ENCODE results near the gene WDR49. TPM values are rescaled to one million over a fixed set of nuclear protein-coding genes. Genes with fewer than 3 reads are reported as not detected.

WDR49 gene
- polyA plus RNA-seq, 5 donors = 1.8 to 4.0 (median 3.8) TPM

DNA sequence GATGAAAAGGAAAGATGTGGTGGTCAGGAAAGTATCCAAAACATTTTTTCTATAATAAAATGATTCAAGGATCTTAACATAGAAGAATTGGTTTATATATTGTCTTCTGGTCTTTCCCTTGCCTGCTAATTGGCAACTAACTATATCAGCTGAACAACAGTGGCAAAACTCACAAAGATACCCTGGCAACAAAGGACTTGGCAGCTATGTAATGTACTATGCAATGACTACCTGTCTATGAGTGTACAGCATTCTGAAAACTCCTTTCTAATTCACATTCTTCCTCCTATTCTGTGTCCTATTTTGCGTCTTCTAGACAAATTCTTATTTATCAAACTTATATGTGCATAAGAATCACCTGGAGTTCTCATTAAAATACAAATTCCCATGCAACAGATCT is 164.2 kb downstream of the WDR49 start:
- no peak for DNase-seq

DNA sequence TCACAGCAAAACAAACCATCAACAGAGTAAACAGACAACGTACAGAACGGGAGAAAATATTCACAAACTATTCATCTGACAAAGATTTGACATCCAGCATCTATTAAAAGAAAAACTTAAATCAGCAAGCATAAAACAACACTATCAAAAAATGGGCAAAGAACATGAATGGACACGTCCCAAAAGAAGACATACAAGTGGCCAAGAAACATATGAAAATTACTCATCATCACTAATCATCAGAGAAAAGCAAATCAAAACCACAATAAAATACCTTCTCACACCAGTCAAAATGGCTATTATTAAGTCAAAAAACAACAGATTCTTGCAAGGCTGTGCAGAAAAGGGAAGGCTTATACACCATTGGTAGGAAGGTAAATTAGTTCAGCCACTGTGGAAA is 166.2 kb downstream of the WDR49 start:
- DNase-seq = no peak

- DNase-seq = no peak
Measured at GRCh38 chr3:167484551-167484950, 169.2 kb downstream of the WDR49 start.

GRCh38 chr3:167483708-167484475 is 169.8 kb downstream of the WDR49 start:
- no peak for DNase-seq

DNA sequence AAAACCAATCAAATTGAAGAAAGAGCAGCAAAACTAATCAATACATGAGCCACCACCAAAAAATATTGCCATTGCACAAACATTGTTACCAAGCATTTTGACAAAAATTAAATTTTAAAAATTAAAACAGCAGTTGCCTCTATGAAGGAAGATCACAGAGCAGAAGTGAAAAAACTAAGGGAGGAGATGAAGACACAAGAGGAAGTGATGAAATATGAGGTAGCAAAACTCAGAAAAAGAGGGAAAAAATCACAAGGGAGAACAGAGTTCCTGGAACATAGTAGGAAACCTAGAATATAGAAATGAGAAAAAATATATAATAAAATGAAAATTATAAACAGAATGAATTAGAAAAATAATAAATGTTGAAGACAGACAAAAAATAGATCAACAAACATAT is 172.6 kb downstream of the WDR49 start:
- no peak for DNase-seq

DNA sequence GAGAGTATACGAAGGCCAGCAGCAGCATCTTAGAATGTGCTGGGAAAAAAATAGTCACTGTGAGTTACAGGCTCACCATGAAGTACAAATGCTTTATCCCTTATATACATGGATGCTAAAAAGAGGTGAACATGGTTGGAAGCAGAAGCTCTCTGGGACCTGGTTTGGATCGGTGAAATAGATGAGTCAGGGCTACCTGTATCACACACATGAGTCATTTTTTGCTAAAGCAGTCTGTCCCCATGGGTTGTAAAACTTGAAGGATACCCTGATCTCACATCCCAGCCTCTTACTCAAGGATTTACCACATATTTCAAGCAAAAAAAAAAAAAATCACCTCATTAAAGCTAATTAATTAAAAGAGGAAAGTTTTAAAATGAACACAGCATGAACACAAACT is 173.0 kb downstream of the WDR49 start:
- no peak for DNase-seq

GRCh38 chr3:167473863-167474262 is 179.9 kb downstream of the WDR49 start, which contains the start of gene SERPINI2:
TSS of gene SERPINI2 (minus strand) at chr3:167474042. CDS start at chr3:167471834, 2,208 bp downstream.
- no peak for DNase-seq

- no peak for DNase-seq
Measured at GRCh38 chr3:167469381-167469780, 184.4 kb downstream of the WDR49 start.

DNA sequence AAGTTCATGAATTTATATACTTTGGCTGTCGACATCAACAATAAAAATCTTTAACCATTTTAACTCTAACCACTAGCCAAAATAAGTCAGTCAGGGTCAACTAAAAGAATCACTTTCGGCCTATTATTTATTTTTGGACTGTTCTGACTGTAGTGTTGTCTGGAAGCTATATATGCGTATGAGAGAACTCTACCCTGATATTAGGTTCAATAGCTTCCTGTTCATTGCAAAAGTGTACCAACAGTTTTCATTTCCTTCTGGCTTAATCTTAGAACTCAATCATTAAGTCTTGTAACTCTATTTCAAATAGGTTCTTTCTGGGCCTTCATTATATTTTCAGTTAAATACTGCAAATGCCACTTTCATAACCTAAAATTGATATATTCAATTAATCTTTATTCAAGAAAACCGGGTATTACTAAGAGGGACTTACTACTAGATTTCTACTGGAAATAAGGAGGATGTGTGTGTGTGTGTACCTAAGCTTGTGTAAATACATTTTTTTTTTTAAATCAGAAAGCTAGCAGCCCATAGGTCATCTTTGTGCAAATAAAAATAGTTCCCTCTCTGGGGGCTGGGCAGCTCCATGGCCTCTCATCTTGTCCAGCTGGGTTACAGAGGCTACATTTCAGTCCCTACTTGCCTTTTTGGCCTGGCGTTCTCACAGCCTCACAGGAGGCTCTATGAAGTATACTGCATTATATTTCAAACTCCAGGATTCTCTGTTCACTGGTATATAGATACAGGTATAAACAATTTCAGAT is 185.7 kb downstream of the WDR49 start:
- no peak for DNase-seq

DNA sequence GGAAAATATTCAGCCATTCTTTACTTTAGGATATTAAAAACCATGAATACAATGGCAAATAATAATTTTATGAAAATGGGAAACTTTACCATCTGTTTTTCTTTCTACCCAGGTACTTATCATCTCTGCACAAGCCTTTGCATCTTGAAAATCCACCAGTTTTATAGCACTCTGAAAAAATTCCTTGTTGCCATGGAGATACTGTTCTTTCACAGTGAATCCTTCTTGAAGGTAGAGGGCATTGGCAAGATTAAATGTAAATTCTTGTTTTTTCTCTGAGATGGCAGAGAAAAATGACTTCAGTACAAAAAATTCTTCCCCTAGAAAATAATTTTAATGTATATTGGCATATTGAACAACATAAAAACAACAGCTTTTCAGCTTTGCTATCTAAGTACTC is 186.8 kb downstream of the WDR49 start:
- no peak for DNase-seq

DNA sequence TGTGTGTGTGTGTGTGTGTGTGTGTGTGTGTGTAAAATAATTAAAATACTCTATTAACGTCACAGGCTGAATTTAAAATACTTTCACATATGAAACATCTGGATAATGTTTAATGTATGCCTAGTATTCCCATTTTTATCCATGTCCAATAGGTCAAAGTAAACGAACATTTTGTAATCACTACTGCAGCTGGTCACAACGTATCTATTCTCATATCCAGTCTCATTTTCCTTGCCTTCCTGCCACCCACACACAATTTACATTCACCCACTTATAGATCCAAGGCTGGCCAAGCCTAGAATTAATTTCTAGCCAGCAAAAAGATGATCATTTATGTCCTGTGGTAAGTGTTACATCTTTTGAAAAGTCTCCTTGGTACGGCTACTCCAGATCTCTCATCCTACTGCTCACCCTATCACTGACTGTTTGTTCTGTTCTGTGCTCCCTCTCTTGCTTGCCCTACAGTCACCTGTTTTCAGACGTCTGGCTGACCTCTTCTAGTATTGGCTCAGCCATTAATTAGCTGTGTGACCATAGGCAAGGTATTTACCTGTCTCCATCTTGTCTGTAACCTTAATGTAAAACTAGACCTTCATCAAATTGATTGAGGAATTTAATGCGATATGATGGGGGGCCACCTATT is 197.5 kb downstream of the WDR49 start:
- no peak for DNase-seq

DNA sequence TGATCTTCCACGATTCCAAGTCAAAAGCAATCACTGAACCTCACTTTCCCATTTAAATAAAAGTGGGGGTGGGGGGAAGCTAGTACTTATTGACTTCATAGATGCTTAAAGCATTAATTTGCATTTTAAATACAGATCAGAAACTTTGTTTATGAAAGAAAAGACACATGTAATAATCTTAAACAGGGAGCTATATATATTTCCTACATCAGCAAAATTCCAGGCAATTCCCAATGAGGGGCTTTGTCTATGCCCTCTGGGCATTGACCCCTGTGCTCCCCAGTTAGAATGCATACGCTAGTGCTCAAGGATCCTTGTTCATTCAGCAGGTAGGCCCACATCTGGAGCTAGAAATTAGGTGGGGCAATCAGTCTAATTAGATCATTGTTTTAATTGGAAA is 199.9 kb downstream of the WDR49 start:
- no peak for DNase-seq

DNA sequence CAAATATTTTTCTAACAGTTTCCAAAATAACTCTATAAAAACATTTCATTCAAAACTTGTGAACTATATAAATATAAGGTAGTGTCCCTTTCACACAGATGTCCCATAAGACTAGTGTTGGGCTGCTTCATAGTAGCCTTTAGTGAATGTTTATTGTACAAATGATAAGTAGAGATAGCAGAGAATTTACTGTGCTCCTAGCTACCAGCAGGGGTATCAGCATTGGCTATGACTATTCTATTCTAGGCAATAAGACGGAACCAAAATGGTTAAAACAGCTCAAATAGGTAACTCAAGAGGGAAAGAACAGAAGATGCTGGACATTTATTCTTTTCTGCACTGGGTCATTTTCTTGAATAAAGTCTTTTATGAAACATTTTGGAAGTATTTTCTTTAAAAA is 202.5 kb downstream of the WDR49 start:
- DNase-seq = no peak

GRCh38 chr3:167450675-167451074 is 203.1 kb downstream of the WDR49 start:
- no peak for DNase-seq

- DNase-seq = no peak
Measured at GRCh38 chr3:167450195-167450594, 203.5 kb downstream of the WDR49 start.

GRCh38 chr3:167445491-167445890 is 208.3 kb downstream of the WDR49 start:
- DNase-seq = no peak

GRCh38 chr3:167441256-167441655 is 212.5 kb downstream of the WDR49 start:
- no peak for DNase-seq

DNA sequence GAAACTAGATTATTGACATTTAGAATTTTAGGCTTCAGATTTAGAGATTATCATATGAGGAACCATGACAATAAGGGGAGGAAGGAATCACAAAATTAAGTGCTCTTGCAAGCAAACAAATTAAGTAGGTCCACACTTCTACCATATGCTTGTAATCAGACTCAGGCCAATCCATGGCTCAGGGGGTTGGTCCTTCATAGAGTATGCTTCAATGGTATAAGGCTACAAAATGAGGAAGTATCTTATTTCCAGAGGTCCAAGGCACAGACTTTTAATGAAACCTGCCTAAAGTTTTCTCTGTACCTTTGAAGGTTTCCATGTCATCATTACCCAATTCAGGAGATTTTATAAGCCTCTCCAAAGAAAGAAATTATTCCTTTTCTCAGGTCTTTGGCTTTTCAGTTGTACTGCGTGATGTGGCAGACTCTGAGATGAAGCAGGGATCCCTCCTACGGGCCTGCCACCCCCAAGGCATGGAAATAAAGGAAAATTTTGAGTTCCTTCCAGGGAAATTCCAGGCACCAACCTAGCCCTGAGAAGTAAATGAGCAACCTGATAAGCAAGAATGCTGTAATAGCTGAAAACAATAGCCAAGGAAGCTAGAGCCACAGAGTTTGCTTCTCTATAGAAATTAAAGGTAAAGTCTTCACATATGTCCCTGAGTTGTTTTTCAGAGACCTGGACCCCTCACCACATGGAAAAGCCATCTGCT is 216.2 kb downstream of the WDR49 start:
- DNase-seq = no peak

All from right lung (tissue), 5 donors.